HG03045 (cell line): Measurements from ENCODE around the gene NDC80.

ENCODE experiments used
- ATAC-seq: cut with Tn5 transposase; IDR thresholded peaks from one replicate; pipeline ENCODE4 v1.9.1; 2021; ENCODE audit warnings: mild to moderate bottlenecking, moderate library complexity; ENCODE audit not compliant: unreplicated experiment

Gene NDC80

GRCh38 chr18:2555895-2556294 is 15.5 kb upstream of the NDC80 start:
- no peak for ATAC-seq

- no peak for ATAC-seq
Measured at GRCh38 chr18:2557536-2557935, 13.8 kb upstream of the NDC80 start.

GRCh38 chr18:2559249-2559648 is 12.1 kb upstream of the NDC80 start:
- ATAC-seq: no peak

- no peak for ATAC-seq
Measured at GRCh38 chr18:2564373-2564772, 7.0 kb upstream of the NDC80 start.

- no peak for ATAC-seq
Measured at GRCh38 chr18:2568129-2568528, 3.2 kb upstream of the NDC80 start.

- no peak for ATAC-seq
Measured at GRCh38 chr18:2568605-2569004, 2.8 kb upstream of the NDC80 start.

- ATAC-seq: no peak
Measured at GRCh38 chr18:2569338-2570207, 1.8 kb upstream of the NDC80 start.

GRCh38 chr18:2570772-2571199 is 571 bp upstream of the NDC80 start:
- peak; percentile 43 for ATAC-seq

- ATAC-seq: no peak
Measured at GRCh38 chr18:2572171-2572569, 813 bp downstream of the NDC80 start.

- ATAC-seq: no peak
Measured at GRCh38 chr18:2572892-2573291, 1.5 kb downstream of the NDC80 start.

- ATAC-seq: no peak
Measured at GRCh38 chr18:2573408-2573807, 2.1 kb downstream of the NDC80 start.

GRCh38 chr18:2587788-2588187 is 16.4 kb downstream of the NDC80 start:
- no peak for ATAC-seq

GRCh38 chr18:2588666-2589344 is 17.4 kb downstream of the NDC80 start:
- no peak for ATAC-seq

GRCh38 chr18:2589345-2590068 is 18.1 kb downstream of the NDC80 start:
- no peak for ATAC-seq

- ATAC-seq: no peak
Measured at GRCh38 chr18:2590303-2590702, 18.9 kb downstream of the NDC80 start.

GRCh38 chr18:2597639-2598038 is 26.3 kb downstream of the NDC80 start:
- ATAC-seq: no peak

GRCh38 chr18:2602844-2603243 is 31.5 kb downstream of the NDC80 start:
- no peak for ATAC-seq

- no peak for ATAC-seq
Measured at GRCh38 chr18:2606335-2606734, 35.0 kb downstream of the NDC80 start.

- ATAC-seq: no peak
Measured at GRCh38 chr18:2609604-2610003, 38.2 kb downstream of the NDC80 start.

GRCh38 chr18:2610549-2610948 is 39.2 kb downstream of the NDC80 start:
- no peak for ATAC-seq

GRCh38 chr18:2612996-2613395 is 41.6 kb downstream of the NDC80 start:
- no peak for ATAC-seq
